Measurements from ENCODE around the gene FGFR3.

FGFR3 gene

DNA sequence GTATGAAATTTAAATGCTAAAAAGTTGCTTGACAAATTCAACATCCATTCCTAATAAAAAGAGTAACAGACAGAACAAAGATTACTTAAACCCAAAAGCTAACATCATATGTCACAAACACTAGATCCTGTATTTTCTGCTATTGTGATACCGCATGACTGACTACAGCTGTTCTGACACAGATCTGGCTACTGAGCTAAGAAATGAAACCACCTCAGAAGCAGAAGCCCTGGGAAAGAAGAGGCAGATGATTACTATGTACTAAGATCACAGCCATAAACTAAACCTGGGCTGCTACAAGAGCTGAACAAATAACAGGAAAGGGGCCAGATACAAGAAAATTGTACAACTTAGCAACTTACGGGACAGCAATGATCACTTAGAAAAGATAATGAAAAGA is 53.5 kb downstream of the FGFR3 start:
- no peak for FAIRE-seq

- no peak for FAIRE-seq
Observed at GRCh38 chr4:1850276-1850675, 57.2 kb downstream of the FGFR3 start.

DNA sequence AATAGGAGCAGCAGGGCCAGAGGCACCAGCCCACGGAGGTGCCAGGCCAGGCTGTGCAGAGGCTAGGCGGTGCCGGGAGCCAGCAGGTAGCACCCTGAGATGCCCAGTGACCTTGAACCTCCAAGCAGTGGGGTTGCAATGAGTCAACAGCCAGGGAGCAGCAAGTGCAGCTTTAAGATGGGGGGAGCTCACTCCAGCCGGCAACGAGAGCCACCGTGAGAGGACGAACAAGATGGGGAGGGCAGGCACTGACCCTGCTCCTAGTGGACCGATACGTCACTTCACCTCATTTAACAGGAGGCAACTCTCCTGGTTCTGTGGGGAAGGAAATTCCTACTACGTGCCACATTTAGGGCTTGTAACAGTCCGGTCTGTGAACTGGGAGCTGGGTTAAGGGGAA is 58.1 kb downstream of the FGFR3 start:
- FAIRE-seq: no peak

DNA sequence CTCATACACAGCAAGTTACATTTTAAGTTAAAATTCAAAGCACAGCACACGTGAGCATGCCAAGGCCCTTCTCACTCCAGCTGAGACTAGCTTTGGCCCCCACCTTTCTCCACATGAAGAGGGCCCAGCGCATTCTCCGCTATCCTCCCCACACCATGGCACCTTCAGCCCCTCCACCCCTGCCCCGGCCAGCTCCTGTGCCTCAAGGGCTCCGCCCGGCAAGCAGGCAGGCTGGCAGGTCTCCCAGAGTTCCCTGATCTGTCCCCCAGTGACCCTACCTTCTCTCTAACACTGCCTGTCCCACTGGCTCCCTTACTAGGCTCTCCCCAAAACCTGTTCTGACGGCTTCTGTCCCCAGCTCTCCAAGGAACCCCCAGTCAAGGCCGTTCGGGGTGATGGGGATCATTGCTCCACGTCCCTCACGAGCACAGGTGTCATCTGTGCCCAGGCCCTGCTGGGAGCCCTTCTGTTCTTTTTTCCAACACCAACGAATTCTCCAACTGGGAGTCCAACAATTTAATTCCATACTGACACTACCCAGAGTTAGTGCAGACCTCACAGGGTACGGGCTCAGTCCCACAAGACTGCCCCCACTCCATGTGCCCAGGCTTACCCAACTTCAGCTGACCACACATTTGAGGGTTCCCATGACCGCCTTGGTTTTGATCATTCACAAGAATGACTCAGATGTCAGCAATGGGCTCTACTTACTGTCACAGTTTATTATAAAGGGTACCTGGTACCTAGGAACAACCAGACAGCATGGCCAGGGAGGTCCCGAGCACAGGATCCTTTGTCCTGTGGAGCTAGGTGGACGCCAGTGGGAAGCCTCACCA is 58.7 kb downstream of the FGFR3 start:
- no peak for FAIRE-seq

- FAIRE-seq: no peak
Observed at GRCh38 chr4:1852904-1853623, 60.0 kb downstream of the FGFR3 start.

- FAIRE-seq: no peak
Observed at GRCh38 chr4:1854752-1855151, 61.7 kb downstream of the FGFR3 start.

GRCh38 chr4:1855333-1856070 is 62.4 kb downstream of the FGFR3 start:
- FAIRE-seq: no peak

DNA sequence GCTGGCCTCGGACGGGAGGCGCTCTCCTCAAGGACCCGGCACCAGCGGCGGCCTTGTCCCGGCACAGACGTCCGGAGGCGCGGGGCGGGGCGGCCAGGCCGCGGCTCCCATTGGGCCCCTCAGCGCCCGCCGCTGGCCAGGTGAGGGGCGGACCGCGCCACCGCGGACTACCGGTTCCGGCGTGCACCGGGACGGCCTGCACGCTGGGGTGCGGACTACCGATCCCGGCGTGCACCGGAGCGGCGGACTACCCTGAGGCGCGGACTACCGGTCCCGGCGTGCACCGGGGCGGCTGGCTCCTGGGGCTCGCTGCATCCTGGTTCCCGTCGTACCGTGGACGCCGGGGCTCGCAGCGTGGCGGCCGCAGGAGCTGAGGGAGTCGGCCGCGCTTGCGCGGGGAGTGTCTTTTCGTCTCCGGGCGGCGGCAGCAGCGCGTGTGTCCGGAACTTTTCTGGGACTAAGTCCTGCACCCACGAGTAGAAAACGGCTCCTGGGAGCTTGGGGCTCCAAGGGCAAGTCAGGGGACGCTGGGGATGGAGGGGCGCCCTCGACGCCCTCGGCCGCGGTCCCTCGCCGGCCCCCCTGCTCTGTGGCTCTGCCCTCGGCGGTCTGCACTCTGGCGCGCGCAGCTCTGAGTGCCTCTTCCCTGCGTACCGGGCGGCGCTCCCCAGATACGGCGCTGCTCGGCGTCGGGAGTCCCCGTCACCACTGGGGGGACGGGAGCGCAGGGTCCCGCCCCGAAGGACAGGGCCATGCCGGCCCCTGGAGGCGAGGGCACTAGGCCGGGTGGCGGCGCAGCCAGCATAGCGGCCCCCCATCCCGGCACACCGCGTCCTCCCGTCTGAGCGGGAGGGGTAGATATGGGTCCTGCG is 63.2 kb downstream of the FGFR3 start, which contains the start of gene LETM1:
LETM1 (minus strand) TSS at position 86 of the 872 bp plus-strand sequence. CDS start 206 bp downstream, outside the sequence.
- peak; percentile 41 for FAIRE-seq

- FAIRE-seq: no peak
Observed at GRCh38 chr4:1856943-1857699, 64.0 kb downstream of the FGFR3 start.

GRCh38 chr4:1857931-1858330 is 64.8 kb downstream of the FGFR3 start:
- FAIRE-seq: no peak
